Activated CD8-positive, alpha-beta T cell treated with anti-CD3 and anti-CD28 coated beads for 36 hours (primary cell): ENCODE results near the gene ALPK3. TPM values are rescaled to one million over a fixed set of nuclear protein-coding genes. Genes with fewer than 3 reads are reported as not detected.

Experiments
- ATAC-seq: fragments of 200-7000 bp; cut with Tn5 transposase; one replicate; pipeline ENCODE4 v1.10.0; 2021; ENCODE audit warnings: mild to moderate bottlenecking, moderate library complexity
- CTCF ChIA-PET: fragments of 350-600 bp; sonication (Branson Sonifier 250); formaldehyde crosslinking; loops from one replicate; lab custom pipeline; 2021; ENCODE audit warnings: antibody characterized with exemption; lab: Charles Lee
- POLR2A ChIA-PET: fragments of 350-600 bp; sonication (Branson Sonifier 250); formaldehyde crosslinking; loops from one replicate; lab custom pipeline; 2021; ENCODE audit warnings: antibody characterized with exemption; lab: Charles Lee
- DNase-seq: peaks from one replicate; pipeline ENCODE4 v3.0.0-alpha.2; 2020
- H3K27ac Mint-ChIP-seq: one replicate; pipeline ENCODE4 v1.8.0; 2021; ENCODE audit warnings: mild to moderate bottlenecking, mixed read lengths
- H3K27me3 Mint-ChIP-seq: one replicate; pipeline ENCODE4 v1.8.0; 2021; ENCODE audit warnings: mixed read lengths
- H3K36me3 Mint-ChIP-seq: one replicate; pipeline ENCODE4 v1.8.0; 2021; ENCODE audit warnings: low read depth, mixed read lengths
- H3K4me1 Mint-ChIP-seq: one replicate; pipeline ENCODE4 v1.8.0; 2021; ENCODE audit warnings: low read depth, mixed read lengths
- H3K4me3 Mint-ChIP-seq: one replicate; pipeline ENCODE4 v1.8.0; 2021; ENCODE audit warnings: mild to moderate bottlenecking, moderate library complexity, mixed read lengths
- H3K9me3 Mint-ChIP-seq: one replicate; pipeline ENCODE4 v1.8.0; 2021; ENCODE audit warnings: mixed read lengths
- CTCF ChIP-seq: fragments of 200-600 bp; IDR thresholded peaks from one replicate; pipeline ENCODE4 v1.8.0; 2022; ENCODE audit warnings: antibody characterized with exemption, mild to moderate bottlenecking
- intact Hi-C: fragments of 100-400 bp; cut with micrococcal nuclease; formaldehyde crosslinking; loops from one replicate; pipeline ENCODE4 v1.10.0; 2022
- total RNA-seq, 2 experiments: library from RNA; stranded (reverse); gene quantifications; one replicate each; pipeline ENCODE4 v1.2.3, GENCODE V29; 2021

ALPK3 gene
- total RNA-seq, 2 experiments from 2014 or later = 0.04 to 0.16 TPM

- no peak for TF ChIP-seq CTCF
- CTCF ChIA-PET = no interaction called here
- POLR2A ChIA-PET = no interaction called here
- Mint-ChIP-seq H3K36me3 (no peaks in the 10 kb centered on the region), H3K27ac (no peak overlapping the region), H3K27me3 (no peaks in the 10 kb centered on the region), H3K4me1 (peaks cover 2% of the 10 kb centered on the region), H3K4me3 (no peak overlapping the region), H3K9me3 (no peaks in the 10 kb centered on the region)
- ATAC-seq = no peak
- intact Hi-C loops = no loop called here
- DNase-seq = no peak
These were observed 68.6 kb downstream of the ALPK3 start for GRCh38 chr15:84885801-84886200.

DNA sequence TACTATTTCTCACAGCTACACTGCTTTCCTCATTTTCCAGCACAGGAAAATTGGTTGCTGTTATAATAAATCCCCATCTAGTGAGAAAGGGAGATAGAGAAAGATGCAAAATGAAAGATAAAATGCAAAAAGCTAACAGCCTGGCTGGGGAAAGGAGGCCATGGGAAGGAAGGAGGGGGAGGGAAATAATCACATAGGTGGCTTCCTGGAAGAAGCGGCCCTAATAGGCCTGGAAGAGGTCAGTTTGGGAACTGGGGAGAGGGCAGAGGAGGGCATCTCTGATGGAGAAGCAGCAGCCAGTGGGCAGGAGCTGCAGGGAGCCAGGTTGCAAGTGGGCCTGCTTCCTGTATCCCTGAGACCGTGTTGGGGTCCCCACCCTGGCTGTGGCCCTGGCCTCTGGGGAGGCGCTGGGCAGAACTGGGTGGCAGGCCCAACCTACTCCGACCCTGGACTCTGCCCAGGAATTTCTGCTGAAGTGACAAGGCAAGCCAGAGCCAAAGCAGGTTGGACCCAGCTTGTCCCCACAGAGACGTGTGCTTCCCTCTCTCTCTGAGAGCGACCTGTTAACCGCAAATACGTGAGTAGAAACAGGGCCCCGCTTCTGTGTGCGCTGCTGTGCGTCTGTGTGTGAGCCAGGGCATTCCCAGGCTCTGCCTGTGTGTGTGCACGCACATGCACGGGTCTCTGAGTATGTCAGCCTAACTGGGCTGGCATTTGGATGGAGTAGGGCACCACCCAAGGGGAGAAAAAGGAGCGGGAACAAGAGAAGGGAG, 69.2 kb downstream of the ALPK3 start:
- H3K36me3 Mint-ChIP-seq = no peaks in the 10 kb centered on the region

GRCh38 chr15:84886984-84887299, 69.8 kb downstream of the ALPK3 start:
- H3K27ac Mint-ChIP-seq = no peak overlapping the region
- no peaks in the 10 kb centered on the region for H3K36me3 Mint-ChIP-seq
- no peak for TF ChIP-seq CTCF
- no peak overlapping the region for H3K4me3 Mint-ChIP-seq
- intact Hi-C loops = no loop called here
- no peaks in the 10 kb centered on the region for H3K9me3 Mint-ChIP-seq
- ATAC-seq (no peak), DNase-seq (no peak)
- ChIA-PET CTCF (interaction anchor here (1.6 kb wide), 1 partner anchor 42 kb away, joined by 4 read pairs; no protein-coding TSS in a partner anchor), POLR2A (no interaction called here)
- no peaks in the 10 kb centered on the region for H3K27me3 Mint-ChIP-seq
- H3K4me1 Mint-ChIP-seq = peaks cover 2% of the 10 kb centered on the region

More for the DNA sequence above, 69.2 kb downstream of the ALPK3 start:
- no peak overlapping the region for H3K4me3 Mint-ChIP-seq
- intact Hi-C loops = no loop called here
- no peaks in the 10 kb centered on the region for H3K27me3 Mint-ChIP-seq
- H3K4me1 Mint-ChIP-seq = peaks cover 2% of the 10 kb centered on the region
- no peak for ATAC-seq
- no peak for DNase-seq
- no peak for TF ChIP-seq CTCF
- H3K9me3 Mint-ChIP-seq = no peaks in the 10 kb centered on the region
- H3K27ac Mint-ChIP-seq = no peak overlapping the region
- ChIA-PET CTCF (interaction anchor here (1.6 kb wide), 1 partner anchor 41 kb away, joined by 4 read pairs; no protein-coding TSS in a partner anchor), POLR2A (no interaction called here)

- ATAC-seq (no peak), DNase-seq (no peak)
- H3K27ac Mint-ChIP-seq = no peak overlapping the region
- H3K4me3 Mint-ChIP-seq = no peak overlapping the region
- H3K9me3 Mint-ChIP-seq = no peaks in the 10 kb centered on the region
- POLR2A ChIA-PET = no interaction called here
- no peaks in the 10 kb centered on the region for H3K27me3 Mint-ChIP-seq
- H3K36me3 Mint-ChIP-seq = no peaks in the 10 kb centered on the region
- TF ChIP-seq CTCF = no peak
- peaks cover 2% of the 10 kb centered on the region for H3K4me1 Mint-ChIP-seq
- intact Hi-C loops = no loop called here
- CTCF ChIA-PET = interaction anchor here (1.6 kb wide), 1 partner anchor 43 kb away, joined by 4 read pairs; no protein-coding TSS in a partner anchor
These were observed 70.8 kb downstream of the ALPK3 start for GRCh38 chr15:84887938-84888337.

- ChIA-PET POLR2A (no interaction called here), CTCF (no interaction called here)
These were observed 71.5 kb downstream of the ALPK3 start for GRCh38 chr15:84888639-84889038.

More at GRCh38 chr15:84888639-84889038, 71.5 kb downstream of the ALPK3 start:
- peaks cover 2% of the 10 kb centered on the region for H3K4me1 Mint-ChIP-seq
- no peak for TF ChIP-seq CTCF
- DNase-seq (no peak), ATAC-seq (no peak)
- H3K9me3 Mint-ChIP-seq = no peaks in the 10 kb centered on the region
- H3K27me3 Mint-ChIP-seq = no peaks in the 10 kb centered on the region
- no peak overlapping the region for H3K27ac Mint-ChIP-seq
- H3K4me3 Mint-ChIP-seq = no peak overlapping the region
- intact Hi-C loops = no loop called here
- H3K36me3 Mint-ChIP-seq = no peaks in the 10 kb centered on the region
